GM12878 (cell line): ENCODE results near the gene MTO1. TPM values are rescaled to one million over a fixed set of nuclear protein-coding genes. Genes with fewer than 3 reads are reported as not detected.

Experiments used
- ATAC-seq: fragments of 200-7000 bp; cut with Tn5 transposase; 3 replicates; pipeline ENCODE4 v1.9.1; 2020; ENCODE audit warnings: mild to moderate bottlenecking, moderate library complexity
- BruUV-seq: library from RNA; stranded (reverse); fragments of 400-500 nt; replicated peaks from 2 replicates; lab custom pipeline; 2021; lab: Mats Ljungman, UMichigan
- CTCF ChIA-PET: fragments of 300-600 bp; sonication (Branson Sonifier 250); formaldehyde crosslinking; extraction: SDS; loops from one replicate; lab custom pipeline; 2021; ENCODE audit warnings: inconsistent platforms; lab: Yijun Ruan, JAX
- POLR2A ChIA-PET: fragments of 350-600 bp; formaldehyde crosslinking; extraction: SDS; loops from one replicate; lab custom pipeline; 2021; ENCODE audit warnings: inconsistent platforms; lab: Charles Lee
- RAD21 ChIA-PET: fragments of 300-600 bp; sonication (Branson Sonifier 250); formaldehyde crosslinking; loops from one replicate; lab custom pipeline; 2023; ENCODE audit warnings: antibody characterized with exemption; ENCODE audit not compliant: unreplicated experiment; lab: Charles Lee
- SMC1A ChIA-PET: fragments of 300-600 bp; sonication (Branson Sonifier 250); formaldehyde crosslinking; loops from one replicate; lab custom pipeline; 2023; ENCODE audit not compliant: unreplicated experiment, uncharacterized antibody; lab: Charles Lee
- DNase-seq: peaks from one replicate; pipeline ENCODE4 v3.0.0-alpha.2; 2011; ENCODE audit warnings: low read depth, low spot score
- FAIRE-seq: peaks from 3 replicates; lab custom pipeline; 2011; peaks lifted over from hg19 to GRCh38; lab: Jason Lieb, UNC
- H2AFZ ChIP-seq: 2 replicates; pipeline ENCODE4 v1.6.0; 2011; ENCODE audit warnings: low read depth, low read length, control low read depth; ENCODE audit not compliant: control insufficient read depth
- H3K27ac ChIP-seq: 2 replicates; pipeline ENCODE4 v1.5.1; 2011; ENCODE audit warnings: control low read depth; ENCODE audit not compliant: control insufficient read depth, insufficient read depth
- H3K27me3 ChIP-seq, 2 experiments: replicated peaks in 1 of 2; 2 replicates each; pipeline versions ENCODE4 v1.6.0 to v1.6.1; 2011; ENCODE audit warnings: low read length in 1 of 2; ENCODE audit not compliant: control insufficient read depth in 2 of 2, insufficient read depth in 2 of 2
- H3K36me3 ChIP-seq, 2 experiments: 2 replicates each; pipeline ENCODE4 v1.5.1; 2011; ENCODE audit warnings: low read length in 1 of 2; ENCODE audit not compliant: control insufficient read depth in 2 of 2, insufficient read depth in 2 of 2
- H3K4me1 ChIP-seq: 2 replicates; pipeline ENCODE4 v1.6.1; 2011; ENCODE audit warnings: mild to moderate bottlenecking, low read length, moderate library complexity, mixed read lengths; ENCODE audit not compliant: control insufficient read depth, insufficient read depth
- H3K4me2 ChIP-seq: 2 replicates; pipeline ENCODE4 v1.6.0; 2011; ENCODE audit warnings: control low read depth; ENCODE audit not compliant: control insufficient read depth, insufficient read depth
- H3K4me3 ChIP-seq: fragments of 200-600 bp; sonication (generic); 2 replicates; pipeline ENCODE4 v1.5.1; 2016
- H3K79me2 ChIP-seq: 2 replicates; pipeline ENCODE4 v1.6.0; 2011; ENCODE audit warnings: low read length; ENCODE audit not compliant: control insufficient read depth, insufficient read depth
- H3K9ac ChIP-seq: 2 replicates; pipeline ENCODE4 v1.8.0; 2011; ENCODE audit warnings: low read length, control low read depth, mixed read lengths; ENCODE audit not compliant: control insufficient read depth, insufficient read depth
- H3K9me3 ChIP-seq: replicated peaks from 3 replicates; pipeline ENCODE4 v1.5.1; 2011; ENCODE audit warnings: mild to moderate bottlenecking, low read length; ENCODE audit not compliant: control insufficient read depth, insufficient read depth
- H4K20me1 ChIP-seq: 2 replicates; pipeline ENCODE4 v1.6.0; 2011; ENCODE audit not compliant: control insufficient read depth, insufficient read depth
- BCL3 ChIP-seq: IDR thresholded peaks from 2 replicates; pipeline ENCODE4 v1.6.1; 2011; ENCODE audit warnings: borderline replicate concordance, low read depth, mild to moderate bottlenecking, moderate library complexity, low read length; ENCODE audit not compliant: insufficient read depth, poor library complexity, severe bottlenecking
- BHLHE40 ChIP-seq, 2 experiments: fragments of 450-650 bp in 1 of 2; IDR thresholded peaks; 2 replicates each; pipeline ENCODE4 v1.6.1; 2011 to 2017; ENCODE audit warnings: low read depth in 2 of 2, borderline replicate concordance in 1 of 2, improper control_type of control experiment in 1 of 2, low read length in 1 of 2, mild to moderate bottlenecking in 1 of 2
- CBX5 ChIP-seq: sonication (generic); IDR thresholded peaks from 2 replicates; pipeline ENCODE4 v1.6.1; 2016; ENCODE audit warnings: low read depth, moderate library complexity, mild to moderate bottlenecking, inconsistent platforms
- CEBPB ChIP-seq, 2 experiments: fragments of 150-350 bp in 1 of 2; IDR thresholded peaks; 2 replicates each; pipeline ENCODE4 v1.6.1; 2012 to 2014; ENCODE audit warnings: low read depth in 2 of 2, low read length in 2 of 2, borderline replicate concordance in 1 of 2, inconsistent platforms in 1 of 2
- E4F1 ChIP-seq: fragments of 450-650 bp; IDR thresholded peaks from 2 replicates; pipeline ENCODE4 v1.6.1; 2018; ENCODE audit warnings: borderline replicate concordance, mild to moderate bottlenecking; ENCODE audit not compliant: partially characterized antibody
- ELK1 ChIP-seq: IDR thresholded peaks from 2 replicates; pipeline ENCODE4 v1.6.1; 2012; ENCODE audit warnings: low read depth, low read length, improper control_type of control experiment
- HSF1 ChIP-seq: fragments of 150-350 bp; IDR thresholded peaks from 2 replicates; pipeline ENCODE4 v1.6.1; 2014; ENCODE audit warnings: mild to moderate bottlenecking, low read depth, low read length
- IRF4 ChIP-seq: IDR thresholded peaks from 2 replicates; pipeline ENCODE4 v1.6.1; 2011; ENCODE audit warnings: low read depth, low read length
- MTA3 ChIP-seq: IDR thresholded peaks from 2 replicates; pipeline ENCODE4 v1.6.1; 2012; ENCODE audit warnings: low read length, inconsistent platforms, borderline replicate concordance
- MYB ChIP-seq: fragments of 150-350 bp; IDR thresholded peaks from 2 replicates; pipeline ENCODE4 v1.6.1; 2014; ENCODE audit warnings: mild to moderate bottlenecking, low read depth, low read length, borderline replicate concordance
- POLR2AphosphoS2 ChIP-seq: IDR thresholded peaks from 2 replicates; pipeline ENCODE4 v1.6.1; 2011; ENCODE audit warnings: low read depth, mild to moderate bottlenecking, low read length, improper control_type of control experiment, moderate library complexity
- POLR2AphosphoS5 ChIP-seq: IDR thresholded peaks from 2 replicates; pipeline ENCODE4 v1.6.1; 2011; ENCODE audit warnings: mild to moderate bottlenecking, low read length, inconsistent platforms
- RBBP5 ChIP-seq: fragments of 200-600 bp; sonication (generic); conservative IDR thresholded peaks from 2 replicates; pipeline ENCODE4 v1.6.1; 2016
- RFX5 ChIP-seq: IDR thresholded peaks from 2 replicates; pipeline ENCODE4 v1.6.1; 2011; ENCODE audit warnings: low read depth, low read length, improper control_type of control experiment
- SMAD1 ChIP-seq: fragments of 450-650 bp; IDR thresholded peaks from 2 replicates; pipeline ENCODE4 v1.6.1; 2018; ENCODE audit warnings: mild to moderate bottlenecking, low read depth; ENCODE audit not compliant: partially characterized antibody
- SREBF1 ChIP-seq: IDR thresholded peaks from 2 replicates; pipeline ENCODE4 v1.6.1; 2012; ENCODE audit warnings: mild to moderate bottlenecking, low read length
- YBX1 ChIP-seq: fragments of 450-650 bp; IDR thresholded peaks from 2 replicates; pipeline ENCODE4 v1.6.1; 2016; ENCODE audit warnings: antibody characterized with exemption
- ZNF274 ChIP-seq: IDR thresholded peaks from one replicate; pipeline ENCODE4 v1.8.0; 2011; ENCODE audit not compliant: insufficient read length, insufficient read depth
- WGBS: methylation state at CpG from one replicate; pipeline ENCODE4 v1.1.6; 2016; ENCODE audit warnings: low lambda C conversion rate; ENCODE audit not compliant: insufficient replicate concordance, insufficient coverage; ENCODE audit errors: missing lambda C conversion rate; 5-methylcytosine and 5-hydroxymethylcytosine counted together
- in situ Hi-C: fragments of 300-500 bp; cut with MboI; formaldehyde crosslinking; loops from 9 replicates; pipeline ENCODE4 v1.14.3; 2018; ENCODE audit warnings: mixed read lengths
- intact Hi-C: fragments of 100-400 bp; cut with micrococcal nuclease; formaldehyde crosslinking; loops from one replicate; pipeline ENCODE4 v1.14.2; 2022; ENCODE audit not compliant: unreplicated experiment
- polyA plus RNA-seq, 11 experiments: library from polyadenylated mRNA; depleted of rRNA in 4 of 11; unstranded in 6 of 11; stranded (reverse) in 5 of 11; fragments of >200 nt; fragmentation: Nextera tagmentation in 4 of 11; fragmentation: Illumina TruSeq in 1 of 11; extraction: Ambion mirVana in 4 of 11; extraction: Trizol in 1 of 11; gene quantifications; 1 replicate in 1 of 11; 2 replicates in 10 of 11; pipeline versions ENCODE4 v1.2.1 to v1.2.3, GENCODE V29; 2011 to 2016; ENCODE audit warnings: inconsistent platforms in 2 of 11, missing spikeins in 2 of 11, low read depth in 1 of 11
- total RNA-seq, 4 experiments: library from RNA; depleted of rRNA in 3 of 4; stranded (reverse); fragments of >200 nt in 3 of 4; fragmentation: Illumina TruSeq in 1 of 4; extraction: Trizol in 1 of 4; gene quantifications; 2 replicates each; pipeline versions ENCODE4 v1.2.1 to v1.2.3, GENCODE V29; 2013 to 2021

MTO1 gene
- total and polyA plus RNA-seq, 10 of the 15 experiments (the other 5 are each of a cell fraction or from before 2014, with no cell fraction given) = 24.8 to 53.6 (median 33.1) TPM

GRCh38 chr6:73477407-73477806, 15.9 kb downstream of the MTO1 start:
- Histone ChIP-seq H3K4me1 (peaks cover 2% of the 10 kb centered on the region; the same call in 1 of the 2 replicates), H3K27me3 (no peaks in the 10 kb centered on the region), H3K79me2 (no peaks in the 10 kb centered on the region), H2AFZ (no peak overlapping the region), H3K36me3 (peaks cover 6 to 30% of the 10 kb centered on the region in 2 experiments), H3K9me3 (no peaks in the 10 kb centered on the region), H3K4me2 (no peak overlapping the region), H4K20me1 (no peaks in the 10 kb centered on the region), H3K27ac (no peak overlapping the region), H3K4me3 (no peak overlapping the region), H3K9ac (no peak overlapping the region)
- ChIA-PET POLR2A (interaction anchor here (0.5 to 1.1 kb wide), 3 partner anchors 13 to 130 kb away, joined by 3 to 5 read pairs (median 4); no protein-coding TSS in a partner anchor), CTCF (no interaction called here), RAD21 (no interaction called here), SMC1A (interaction anchor here (0.6 kb wide), 1 partner anchor 296 kb away, joined by 3 read pairs; no protein-coding TSS in a partner anchor)
- ATAC-seq (no peak), FAIRE-seq (no peak), DNase-seq (no peak)
- 100% methylated on average over 3 of the region's 4 CpGs for WGBS
- in situ Hi-C loops = no loop called here
- BruUV-seq = no TSS peak
- intact Hi-C loops = no loop called here
- TF ChIP-seq IRF4 (no peak), POLR2AphosphoS5 (no peak), HSF1 (no peak), CBX5 (no peak), YBX1 (no peak), ZNF274 (no peak), SREBF1 (no peak), MYB (no peak), CEBPB (IDR thresholded peaks at IDR 0.05; ENCODE audit: borderline replicate concordance in 1 of 2, low read depth in 2 of 2, low read length in 2 of 2) (no peak), BCL3 (no peak), E4F1 (no peak), RBBP5 (no peak), MTA3 (no peak), SMAD1 (no peak), BHLHE40 (IDR thresholded peaks at IDR 0.05; ENCODE audit: borderline replicate concordance in 1 of 2, low read depth in 2 of 2, low read length in 1 of 2) (no peak), RFX5 (no peak), POLR2AphosphoS2 (no peak), ELK1 (no peak)
